ENCODE measurements around the gene VAV3.

The VAV3 gene

DNA sequence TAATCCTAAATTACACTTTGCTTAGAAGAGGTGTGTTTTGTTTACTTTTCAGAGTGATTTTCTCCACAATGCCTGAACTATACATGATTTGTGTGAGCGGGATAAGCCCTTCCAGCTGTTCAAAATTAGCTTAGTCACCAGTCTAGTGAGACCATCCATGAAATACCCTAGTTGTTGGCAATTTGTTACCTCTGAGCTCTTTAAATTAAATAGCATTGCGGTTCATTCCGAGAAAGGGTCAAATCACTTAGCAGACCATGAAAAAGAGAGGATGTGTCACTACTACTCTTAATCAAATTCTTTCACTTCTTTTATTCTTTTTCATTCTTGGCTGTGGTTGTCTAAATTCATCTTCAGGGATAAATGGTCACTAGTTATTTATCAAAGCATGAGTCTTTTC, 11.9 kb upstream of the VAV3 start:
- DNase-seq (ENCODE audit: low spot score), result no peak
- TF ChIP-seq, protein P1, sequence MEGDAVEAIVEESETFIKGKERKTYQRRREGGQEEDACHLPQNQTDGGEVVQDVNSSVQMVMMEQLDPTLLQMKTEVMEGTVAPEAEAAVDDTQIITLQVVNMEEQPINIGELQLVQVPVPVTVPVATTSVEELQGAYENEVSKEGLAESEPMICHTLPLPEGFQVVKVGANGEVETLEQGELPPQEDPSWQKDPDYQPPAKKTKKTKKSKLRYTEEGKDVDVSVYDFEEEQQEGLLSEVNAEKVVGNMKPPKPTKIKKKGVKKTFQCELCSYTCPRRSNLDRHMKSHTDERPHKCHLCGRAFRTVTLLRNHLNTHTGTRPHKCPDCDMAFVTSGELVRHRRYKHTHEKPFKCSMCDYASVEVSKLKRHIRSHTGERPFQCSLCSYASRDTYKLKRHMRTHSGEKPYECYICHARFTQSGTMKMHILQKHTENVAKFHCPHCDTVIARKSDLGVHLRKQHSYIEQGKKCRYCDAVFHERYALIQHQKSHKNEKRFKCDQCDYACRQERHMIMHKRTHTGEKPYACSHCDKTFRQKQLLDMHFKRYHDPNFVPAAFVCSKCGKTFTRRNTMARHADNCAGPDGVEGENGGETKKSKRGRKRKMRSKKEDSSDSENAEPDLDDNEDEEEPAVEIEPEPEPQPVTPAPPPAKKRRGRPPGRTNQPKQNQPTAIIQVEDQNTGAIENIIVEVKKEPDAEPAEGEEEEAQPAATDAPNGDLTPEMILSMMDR (IDR thresholded peaks at IDR 0.05; ENCODE audit: extremely low read depth, insufficient read depth, missing control alignments), result no peak
- in situ Hi-C loops (cut with MboI; ENCODE audit: low pct_unique_long_range_greater_than_20kb, low sequenced_read_pairs, unreplicated experiment), result no loop called here

DNA sequence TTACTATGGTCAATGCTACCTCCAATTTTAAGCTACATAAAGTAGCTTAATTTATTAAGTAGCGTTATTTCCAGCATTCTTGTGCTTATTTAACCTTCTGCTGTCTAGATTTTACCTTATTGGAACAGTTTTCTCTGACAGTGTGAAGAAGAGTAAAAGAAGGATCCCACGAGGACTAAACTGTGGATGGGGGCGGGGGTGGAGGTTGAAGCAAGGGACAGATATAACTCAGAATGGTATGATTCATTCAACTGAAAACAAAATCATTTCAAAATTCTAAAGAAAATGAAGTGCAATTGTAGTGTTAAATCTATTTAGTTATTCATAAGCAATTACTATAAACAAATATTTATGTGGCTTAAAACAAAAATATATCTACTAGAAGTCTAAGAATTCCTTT, 11.5 kb upstream of the VAV3 start:
- in situ Hi-C loops (cut with MboI; ENCODE audit: low pct_unique_long_range_greater_than_20kb, low sequenced_read_pairs, unreplicated experiment), result no loop called here
- TF ChIP-seq, protein P1 (IDR thresholded peaks at IDR 0.05; ENCODE audit: extremely low read depth, insufficient read depth, missing control alignments), result no peak
- no peak for DNase-seq (ENCODE audit: low spot score)

DNA sequence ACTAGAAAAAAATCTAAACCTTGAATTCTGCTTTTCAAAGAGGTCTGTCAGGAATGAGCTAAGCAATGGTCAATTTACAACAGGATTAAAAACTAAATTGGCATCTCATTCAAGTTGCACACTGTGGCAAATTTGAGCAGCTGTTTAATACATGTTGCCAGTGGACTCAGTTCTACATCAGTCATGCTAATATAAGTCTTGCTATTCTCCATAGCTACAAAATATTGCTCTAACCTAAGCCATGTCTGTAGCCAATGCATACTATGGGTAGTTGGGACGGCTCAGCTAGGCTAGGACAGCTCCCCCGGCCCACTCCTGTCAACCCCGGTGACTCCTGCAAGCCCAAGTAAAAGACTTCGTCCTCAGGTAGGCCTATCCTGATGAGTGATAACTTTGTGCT, 10.9 kb upstream of the VAV3 start:
- in situ Hi-C loops (cut with MboI; ENCODE audit: low pct_unique_long_range_greater_than_20kb, low sequenced_read_pairs, unreplicated experiment), result no loop called here
- TF ChIP-seq, protein P1 (IDR thresholded peaks at IDR 0.05; ENCODE audit: extremely low read depth, insufficient read depth, missing control alignments), result no peak
- no peak for DNase-seq (ENCODE audit: low spot score)

DNA sequence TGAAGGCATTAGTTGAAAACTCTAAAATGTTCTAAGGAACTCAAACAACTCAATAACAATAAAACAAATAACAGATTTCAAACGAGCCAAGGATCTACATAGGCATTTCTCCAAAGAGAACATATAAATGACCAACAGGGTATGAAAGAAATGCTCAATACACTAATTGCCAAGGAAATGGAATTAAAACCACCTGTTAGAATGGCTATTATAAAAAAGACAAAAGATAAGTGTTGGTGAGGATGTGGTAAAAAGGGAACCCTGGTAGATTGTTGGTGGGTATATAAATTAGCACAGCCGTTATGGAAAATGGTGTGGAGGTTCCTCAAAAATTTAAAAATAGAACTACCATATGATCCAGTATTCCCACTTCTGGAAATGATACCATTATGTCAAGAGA, 9.1 kb upstream of the VAV3 start:
- in situ Hi-C loops (cut with MboI; ENCODE audit: low pct_unique_long_range_greater_than_20kb, low sequenced_read_pairs, unreplicated experiment), result no loop called here
- no peak for DNase-seq (ENCODE audit: low spot score)
- TF ChIP-seq, protein P1 (IDR thresholded peaks at IDR 0.05; ENCODE audit: extremely low read depth, insufficient read depth, missing control alignments), result no peak

DNA sequence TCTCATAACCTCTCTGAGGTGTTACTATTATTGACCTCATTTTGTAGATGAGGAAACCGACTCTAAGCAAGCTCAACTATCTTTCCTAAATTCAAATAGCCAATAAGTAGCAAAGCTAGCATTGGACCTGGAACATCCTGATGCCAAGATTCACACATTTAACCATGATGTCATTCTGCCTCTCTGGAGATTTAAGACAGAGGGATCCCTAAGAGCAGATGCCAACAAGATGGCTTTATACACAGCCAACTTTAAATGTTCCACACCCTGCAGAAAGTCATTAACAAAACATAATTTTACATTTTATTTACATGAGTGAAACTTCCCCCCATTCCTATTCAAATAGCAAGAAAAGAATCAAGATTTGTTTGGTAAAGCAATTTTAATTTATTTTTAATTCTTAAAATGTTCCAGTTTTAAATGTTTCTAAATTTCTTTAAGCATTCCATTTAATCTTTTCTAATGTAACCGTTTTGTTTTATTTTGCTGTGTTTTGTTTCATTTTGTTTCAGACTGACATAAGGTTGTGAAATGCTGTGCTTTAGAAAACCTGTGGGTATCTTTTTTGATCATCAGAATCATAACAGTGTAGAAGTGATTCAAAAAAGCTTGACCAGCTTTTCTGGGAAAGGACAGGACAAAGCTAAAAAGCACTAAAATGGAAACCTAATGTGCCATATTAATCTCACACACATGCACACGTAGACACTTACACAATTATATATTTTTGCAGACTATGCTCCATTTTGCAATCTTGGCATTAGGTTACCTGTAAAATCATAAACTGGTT, 7.6 kb upstream of the VAV3 start:
- DNase-seq (ENCODE audit: low spot score), result no peak
- TF ChIP-seq, protein P1 (IDR thresholded peaks at IDR 0.05; ENCODE audit: extremely low read depth, insufficient read depth, missing control alignments), result no peak
- in situ Hi-C loops (cut with MboI; ENCODE audit: low pct_unique_long_range_greater_than_20kb, low sequenced_read_pairs, unreplicated experiment), result no loop called here

DNA sequence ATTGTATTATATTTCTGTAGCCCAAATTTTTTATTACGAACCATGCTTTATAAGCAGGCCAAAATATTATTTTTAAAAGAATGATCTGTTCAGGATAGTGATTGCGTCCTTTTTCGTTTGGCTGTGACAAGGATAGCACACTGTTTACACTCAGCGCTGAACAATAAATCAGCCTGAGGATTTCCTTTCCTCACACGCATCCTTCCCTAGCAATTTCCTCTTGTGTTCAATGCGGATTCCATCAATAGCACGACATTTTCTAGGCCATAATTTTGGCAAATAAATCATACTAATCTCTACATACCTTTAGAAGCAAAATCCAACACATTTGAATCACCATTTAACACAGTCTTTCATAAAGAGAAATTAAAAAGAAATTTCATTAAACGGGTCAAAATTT, 1.6 kb upstream of the VAV3 start:
- no peak for DNase-seq (ENCODE audit: low spot score)
- TF ChIP-seq, protein P1 (IDR thresholded peaks at IDR 0.05; ENCODE audit: extremely low read depth, insufficient read depth, missing control alignments), result no peak
- in situ Hi-C loops (cut with MboI; ENCODE audit: low pct_unique_long_range_greater_than_20kb, low sequenced_read_pairs, unreplicated experiment), result no loop called here

All from GM13977 (cell line).